Prostate gland (tissue), 2 donors: Measurements from ENCODE around the gene PPARA. TPM values are rescaled to one million over a fixed set of nuclear protein-coding genes. Genes with fewer than 3 reads are reported as not detected.

Experiments used
- DNase-seq: peaks from one replicate; pipeline ENCODE4 v3.0.0-alpha.2; 2019; ENCODE audit warnings: low spot score
- H3K27ac ChIP-seq, 2 donors: fragments of 200-600 bp; sonication (generic); 2 replicates each; pipeline ENCODE4 v1.5.1; 2017 to 2019
- H3K27me3 ChIP-seq: fragments of 200-600 bp; sonication (generic); replicated peaks from 2 replicates; pipeline ENCODE4 v1.5.1; 2019; ENCODE audit not compliant: insufficient read depth
- H3K36me3 ChIP-seq, 2 donors: fragments of 200-600 bp; sonication (generic); 1 replicate in 1 of 2; 2 replicates in 1 of 2; pipeline versions ENCODE4 v1.5.1 to v1.8.1; 2017 to 2019
- H3K4me1 ChIP-seq: fragments of 200-600 bp; sonication (generic); replicated peaks from 2 replicates; pipeline ENCODE4 v1.5.1; 2019
- H3K4me3 ChIP-seq, 2 donors: fragments of 200-600 bp; sonication (generic); 2 replicates each; pipeline ENCODE4 v1.5.1; 2017 to 2019
- H3K9me3 ChIP-seq: fragments of 200-600 bp; sonication (generic); 2 replicates; pipeline ENCODE4 v1.5.1; 2017
- CTCF ChIP-seq, 4 experiments: fragments of 200-600 bp in 2 of 4; fragments of 450-650 bp in 2 of 4; sonication (generic) in 2 of 4; IDR thresholded peaks; 1 replicate in 3 of 4; 2 replicates in 1 of 4; pipeline ENCODE4 v1.5.1; 2016 to 2019; ENCODE audit warnings: antibody characterized with exemption in 4 of 4, mild to moderate bottlenecking in 2 of 4, moderate library complexity in 2 of 4
- POLR2A ChIP-seq: fragments of 450-650 bp; IDR thresholded peaks from one replicate; pipeline ENCODE4 v1.6.1; 2016; ENCODE audit warnings: antibody characterized with exemption, mild to moderate bottlenecking
- POLR2AphosphoS5 ChIP-seq: sonication (generic); formaldehyde crosslinking; IDR thresholded peaks from one replicate; pipeline ENCODE4 v1.6.1; 2017; ENCODE audit warnings: antibody characterized with exemption
- WGBS: methylation state at CpG from one replicate; pipeline ENCODE4 v1.1.5; 2018; 5-methylcytosine and 5-hydroxymethylcytosine counted together
- intact Hi-C: fragments of 100-400 bp; cut with DNase I; formaldehyde crosslinking; loops from one replicate; pipeline ENCODE4 v1.14.2; 2022
- total RNA-seq, 2 donors: library from RNA; depleted of rRNA; stranded (reverse); fragments of >200 nt; gene quantifications; one replicate each; pipeline ENCODE4 v1.1.0, GENCODE V29; 2016

PPARA gene
- total RNA-seq, 2 donors from 2014 or later, result 21.2 to 27.3 TPM

- WGBS, result 93% methylated on average over 12 of the region's 12 CpGs
- H3K27ac ChIP-seq, result no peak overlapping the region
- H3K36me3 ChIP-seq, result no peaks in the 10 kb centered on the region
- no peak overlapping the region for H3K4me3 ChIP-seq
- intact Hi-C loops, result no loop called here
- TF ChIP-seq POLR2A (no peak), CTCF (IDR thresholded peaks at IDR 0.05) (no peak), POLR2AphosphoS5 (no peak)
- no peak for DNase-seq
- H3K9me3 ChIP-seq, result no peaks in the 10 kb centered on the region
- H3K27me3 ChIP-seq, result no peaks in the 10 kb centered on the region
- no peaks in the 10 kb centered on the region for H3K4me1 ChIP-seq
These were observed 84.6 kb downstream of the PPARA start for GRCh38 chr22:46234969-46235368.

GRCh38 chr22:46237453-46238124, 87.3 kb downstream of the PPARA start:
- WGBS, result 45% methylated on average over 12 of the region's 12 CpGs
- TF ChIP-seq CTCF (IDR thresholded peaks at IDR 0.05) (no peak), POLR2A (no peak), POLR2AphosphoS5 (no peak)
- intact Hi-C loops, result no loop called here
- no peaks in the 10 kb centered on the region for H3K4me1 ChIP-seq
- DNase-seq, result no peak
- H3K9me3 ChIP-seq, result no peaks in the 10 kb centered on the region
- no peaks in the 10 kb centered on the region for H3K36me3 ChIP-seq
- no peak overlapping the region for H3K27ac ChIP-seq
- H3K27me3 ChIP-seq, result no peaks in the 10 kb centered on the region
- no peak overlapping the region for H3K4me3 ChIP-seq

- TF ChIP-seq POLR2AphosphoS5 (no peak), CTCF (IDR thresholded peaks at IDR 0.05) (no peak), POLR2A (no peak)
- Histone ChIP-seq H3K27ac (no peak overlapping the region), H3K9me3 (no peaks in the 10 kb centered on the region), H3K36me3 (no peaks in the 10 kb centered on the region), H3K4me1 (no peaks in the 10 kb centered on the region), H3K27me3 (no peaks in the 10 kb centered on the region), H3K4me3 (no peak overlapping the region)
- intact Hi-C loops, result no loop called here
- no peak for DNase-seq
- 34% methylated on average over 16 of the region's 16 CpGs for WGBS
These were observed 88.2 kb downstream of the PPARA start for GRCh38 chr22:46238541-46238940.

- intact Hi-C loops, result no loop called here
- no peak for DNase-seq
- H3K36me3 ChIP-seq, result no peaks in the 10 kb centered on the region
- no peaks in the 10 kb centered on the region for H3K9me3 ChIP-seq
- H3K4me3 ChIP-seq, result no peak overlapping the region
- no peak for TF ChIP-seq CTCF (IDR thresholded peaks at IDR 0.05)
- TF ChIP-seq POLR2A, result no peak
- TF ChIP-seq POLR2AphosphoS5, result no peak
- WGBS, result 88% methylated on average over 20 of the region's 20 CpGs
- no peak overlapping the region for H3K27ac ChIP-seq
- no peaks in the 10 kb centered on the region for H3K27me3 ChIP-seq
- H3K4me1 ChIP-seq, result no peaks in the 10 kb centered on the region
These were observed 89.1 kb downstream of the PPARA start for GRCh38 chr22:46239261-46240048.
